Right atrium auricular region (tissue), 2 donors: ENCODE data around the gene ALDH7A1. TPM values are rescaled to one million over a fixed set of nuclear protein-coding genes. Genes with fewer than 3 reads are reported as not detected.
"Not testable (repeated sequence)": the region's sequence is repeated elsewhere in the genome, so short reads cannot be mapped to it uniquely, and the experiment has no call there.

Source experiments
- DNase-seq: peaks from one replicate; pipeline ENCODE4 v3.0.0-alpha.2; 2019; ENCODE audit warnings: low spot score
- H3K27ac ChIP-seq, 2 donors: fragments of 200-600 bp; sonication (generic); 1 replicate in 1 of 2; 2 replicates in 1 of 2; pipeline ENCODE4 v1.5.1; 2016 to 2019
- H3K27me3 ChIP-seq, 2 donors: fragments of 200-600 bp; sonication (generic); one replicate each; pipeline versions ENCODE4 v1.5.1 to v1.6.0; 2017 to 2019
- H3K36me3 ChIP-seq: fragments of 200-600 bp; sonication (generic); one replicate; pipeline ENCODE4 v1.5.1; 2016
- H3K4me1 ChIP-seq, 2 donors: fragments of 200-600 bp; sonication (generic); one replicate each; pipeline versions ENCODE4 v1.5.1 to v1.6.0; 2017 to 2019
- H3K4me3 ChIP-seq, 2 donors: fragments of 200-600 bp; sonication (generic); 1 replicate in 1 of 2; 2 replicates in 1 of 2; pipeline ENCODE4 v1.5.1; 2017 to 2019; ENCODE audit warnings: mild to moderate bottlenecking in 1 of 2, moderate library complexity in 1 of 2
- H3K9me3 ChIP-seq, 2 donors: fragments of 200-600 bp; sonication (generic); one replicate each; pipeline ENCODE4 v1.5.1; 2019
- CTCF ChIP-seq, 2 donors: fragments of 200-600 bp; sonication (generic); IDR thresholded peaks; one replicate each; pipeline ENCODE4 v1.5.1; 2019; ENCODE audit warnings: antibody characterized with exemption in 2 of 2
- total RNA-seq, 2 donors: library from RNA; depleted of rRNA; stranded (reverse); fragments of >200 nt; gene quantifications; one replicate each; pipeline ENCODE4 v1.1.0, GENCODE V29; 2016

ALDH7A1 gene
- total RNA-seq, 2 donors from 2014 or later = 9.6 to 13.9 TPM

- no peak for TF ChIP-seq CTCF (IDR thresholded peaks at IDR 0.05)
- Histone ChIP-seq H3K4me1 (no peaks in the 10 kb centered on the region), H3K4me3 (no peak overlapping the region), H3K36me3 (no peaks in the 10 kb centered on the region), H3K9me3 (no peaks in the 10 kb centered on the region), H3K27ac (no peak overlapping the region), H3K27me3 (no peaks in the 10 kb centered on the region)
- no peak for DNase-seq
Observed at GRCh38 chr5:126631920-126632319, 36.9 kb upstream of the ALDH7A1 start.

GRCh38 chr5:126628102-126628501 lies 33.1 kb upstream of the ALDH7A1 start:
- Histone ChIP-seq H3K4me3 (no peak overlapping the region), H3K4me1 (peaks cover 0 to 3% of the 10 kb centered on the region in 2 donors), H3K36me3 (peaks cover 18% of the 10 kb centered on the region), H3K9me3 (no peaks in the 10 kb centered on the region), H3K27me3 (no peaks in the 10 kb centered on the region), H3K27ac (no peak overlapping the region)
- TF ChIP-seq CTCF (IDR thresholded peaks at IDR 0.05) = no peak
- DNase-seq = no peak

GRCh38 chr5:126624534-126624933 lies 29.5 kb upstream of the ALDH7A1 start:
- Histone ChIP-seq H3K36me3 (peaks cover 18% of the 10 kb centered on the region), H3K4me3 (no peak overlapping the region), H3K27me3 (no peaks in the 10 kb centered on the region), H3K4me1 (peaks cover 0 to 3% of the 10 kb centered on the region in 2 donors), H3K27ac (no peak overlapping the region), H3K9me3 (no peaks in the 10 kb centered on the region)
- TF ChIP-seq CTCF (IDR thresholded peaks at IDR 0.05) = no peak
- no peak for DNase-seq

GRCh38 chr5:126619781-126620180 lies 24.8 kb upstream of the ALDH7A1 start:
- H3K27me3 ChIP-seq = no peaks in the 10 kb centered on the region
- H3K9me3 ChIP-seq = no peaks in the 10 kb centered on the region
- DNase-seq = no peak
- H3K4me1 ChIP-seq = peaks cover 0 to 3% of the 10 kb centered on the region in 2 donors
- peaks cover 25% of the 10 kb centered on the region for H3K36me3 ChIP-seq
- TF ChIP-seq CTCF (IDR thresholded peaks at IDR 0.05) = no peak
- H3K4me3 ChIP-seq = no peak overlapping the region
- no peak overlapping the region for H3K27ac ChIP-seq

GRCh38 chr5:126617603-126618002 lies 22.6 kb upstream of the ALDH7A1 start:
- DNase-seq, H3K9me3 ChIP-seq, H3K4me3 ChIP-seq, H3K27ac ChIP-seq, H3K4me1 ChIP-seq, H3K27me3 ChIP-seq: not testable (repeated sequence)
- peaks cover 34% of the 10 kb centered on the region for H3K36me3 ChIP-seq

GRCh38 chr5:126615286-126615685 lies 20.3 kb upstream of the ALDH7A1 start:
- no peaks in the 10 kb centered on the region for H3K9me3 ChIP-seq
- H3K4me1 ChIP-seq = no peaks in the 10 kb centered on the region
- peaks cover 47% of the 10 kb centered on the region for H3K36me3 ChIP-seq
- DNase-seq = no peak
- H3K4me3 ChIP-seq = no peak overlapping the region
- no peak overlapping the region for H3K27ac ChIP-seq
- TF ChIP-seq CTCF (IDR thresholded peaks at IDR 0.05) = no peak
- no peaks in the 10 kb centered on the region for H3K27me3 ChIP-seq
